Measurements from ENCODE around the gene MGA.

DNA sequence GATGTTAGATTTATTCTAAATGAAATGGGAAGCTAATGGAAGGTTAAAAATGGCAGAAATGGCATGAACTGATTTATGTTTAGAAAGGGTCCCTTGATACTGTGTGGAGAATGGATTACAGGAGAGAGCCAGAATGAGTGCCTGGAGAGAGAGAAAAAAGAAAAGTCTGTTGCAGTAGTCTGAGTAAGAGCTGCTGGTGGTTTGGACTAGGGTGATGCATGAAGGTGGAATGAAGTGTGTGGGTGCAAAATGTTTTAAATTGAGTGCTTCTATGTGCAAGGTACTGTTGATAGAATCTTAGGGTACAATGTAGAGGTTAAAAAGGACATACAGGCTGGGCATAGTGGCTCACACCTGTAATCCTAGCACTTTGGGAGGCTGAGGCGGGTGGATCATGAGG is 11.4 kb upstream of the MGA start:
- TF ChIP-seq, protein P1, sequence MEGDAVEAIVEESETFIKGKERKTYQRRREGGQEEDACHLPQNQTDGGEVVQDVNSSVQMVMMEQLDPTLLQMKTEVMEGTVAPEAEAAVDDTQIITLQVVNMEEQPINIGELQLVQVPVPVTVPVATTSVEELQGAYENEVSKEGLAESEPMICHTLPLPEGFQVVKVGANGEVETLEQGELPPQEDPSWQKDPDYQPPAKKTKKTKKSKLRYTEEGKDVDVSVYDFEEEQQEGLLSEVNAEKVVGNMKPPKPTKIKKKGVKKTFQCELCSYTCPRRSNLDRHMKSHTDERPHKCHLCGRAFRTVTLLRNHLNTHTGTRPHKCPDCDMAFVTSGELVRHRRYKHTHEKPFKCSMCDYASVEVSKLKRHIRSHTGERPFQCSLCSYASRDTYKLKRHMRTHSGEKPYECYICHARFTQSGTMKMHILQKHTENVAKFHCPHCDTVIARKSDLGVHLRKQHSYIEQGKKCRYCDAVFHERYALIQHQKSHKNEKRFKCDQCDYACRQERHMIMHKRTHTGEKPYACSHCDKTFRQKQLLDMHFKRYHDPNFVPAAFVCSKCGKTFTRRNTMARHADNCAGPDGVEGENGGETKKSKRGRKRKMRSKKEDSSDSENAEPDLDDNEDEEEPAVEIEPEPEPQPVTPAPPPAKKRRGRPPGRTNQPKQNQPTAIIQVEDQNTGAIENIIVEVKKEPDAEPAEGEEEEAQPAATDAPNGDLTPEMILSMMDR (IDR thresholded peaks at IDR 0.05) = no peak
- TF ChIP-seq POLR2A (IDR thresholded peaks at IDR 0.05; ENCODE audit: low read depth) = no peak
- TF ChIP-seq POLR2AphosphoS5 (IDR thresholded peaks at IDR 0.05) = no peak

Data from esophagus muscularis mucosa (tissue), 3 donors.